SU-DHL-6 (cell line): ENCODE measurements around the gene WDR35.
"Not testable (repeated sequence)": the region's sequence is repeated elsewhere in the genome, so short reads cannot be mapped to it uniquely, and the experiment has no call there.

Experiments
- H2AFZ ChIP-seq: fragments of 200-600 bp; sonication (generic); 2 replicates; pipeline ENCODE4 v1.6.1; 2014; ENCODE audit warnings: low read depth, mild to moderate bottlenecking, moderate library complexity, mixed read lengths, antibody characterized with exemption, low read length; ENCODE audit not compliant: severe bottlenecking
- H3F3A ChIP-seq: fragments of 200-600 bp; shearing (Covaris generic); 2 replicates; pipeline ENCODE4 v1.6.0; 2016; ENCODE audit warnings: antibody characterized with exemption, mild to moderate bottlenecking; ENCODE audit not compliant: insufficient read depth
- H3K27ac ChIP-seq: fragments of 200-600 bp; sonication (generic); 2 replicates; pipeline ENCODE4 v1.5.1; 2016; ENCODE audit warnings: low read depth, mild to moderate bottlenecking, low read length, moderate library complexity, mixed read lengths
- H3K27me3 ChIP-seq: fragments of 200-600 bp; sonication (generic), shearing (Covaris generic); 2 replicates; pipeline ENCODE4 v1.6.0; 2014; ENCODE audit warnings: mild to moderate bottlenecking, low read length
- H3K36me3 ChIP-seq: fragments of 200-600 bp; sonication (generic); 2 replicates; pipeline ENCODE4 v1.6.1; 2014; ENCODE audit warnings: mild to moderate bottlenecking, low read length, mixed read lengths
- H3K4me2 ChIP-seq: fragments of 300-600, 200-600 bp; shearing (Covaris generic), sonication (generic); 2 replicates; pipeline ENCODE4 v1.6.0; 2014; ENCODE audit warnings: low read length, low read depth, mild to moderate bottlenecking; ENCODE audit not compliant: poor library complexity, severe bottlenecking
- H3K4me3 ChIP-seq: fragments of 200-600 bp; sonication (generic); 2 replicates; pipeline ENCODE4 v1.5.1; 2014; ENCODE audit warnings: antibody characterized with exemption, low read length, mild to moderate bottlenecking, mixed read lengths; ENCODE audit not compliant: insufficient read depth, poor library complexity, severe bottlenecking
- H3K79me2 ChIP-seq: fragments of 200-600 bp; sonication (generic); 2 replicates; pipeline ENCODE4 v1.6.1; 2014; ENCODE audit warnings: mild to moderate bottlenecking, low read length, moderate library complexity; ENCODE audit not compliant: insufficient read depth
- H3K9ac ChIP-seq: fragments of 200-600 bp; sonication (generic); 2 replicates; pipeline ENCODE4 v1.7.0; 2014; ENCODE audit warnings: mild to moderate bottlenecking, low read length
- H3K9me2 ChIP-seq: fragments of 200-600 bp; sonication (generic); replicated peaks from 2 replicates; pipeline ENCODE4 v1.6.1; 2014; ENCODE audit warnings: low read length; ENCODE audit not compliant: insufficient read depth
- H3K9me3 ChIP-seq: fragments of 200-600 bp; sonication (generic); 2 replicates; pipeline ENCODE4 v1.6.1; 2014; ENCODE audit warnings: low read length, mixed read lengths; ENCODE audit not compliant: insufficient read depth
- H4K20me1 ChIP-seq: fragments of 200-600 bp; sonication (generic); 2 replicates; pipeline ENCODE4 v1.6.1; 2014; ENCODE audit warnings: low read depth, mild to moderate bottlenecking, antibody characterized with exemption, low read length, moderate library complexity, mixed read lengths
- CTCF ChIP-seq: fragments of 200-600 bp; sonication (generic); IDR thresholded peaks from one replicate; pipeline ENCODE4 v1.5.1; 2017; ENCODE audit warnings: antibody characterized with exemption, mild to moderate bottlenecking, low read length, moderate library complexity; ENCODE audit not compliant: insufficient read depth, poor library complexity, severe bottlenecking
- EZH2phosphoT487 ChIP-seq: fragments of 200-600 bp; sonication (generic), shearing (Covaris generic); conservative IDR thresholded peaks from 2 replicates; pipeline ENCODE4 v1.6.1; 2018; ENCODE audit warnings: mild to moderate bottlenecking, antibody characterized with exemption, low read length, moderate library complexity, mixed read lengths

The WDR35 gene

GRCh38 chr2:19895535-19895934, 94.4 kb downstream of the WDR35 start:
- H4K20me1 ChIP-seq, result peaks cover 4% of the 10 kb centered on the region
- H3F3A ChIP-seq, result 0 out of 2 replicates have a peak, but pooled peaks cover 6% of the 10 kb centered on the region
- peaks cover 44% of the 10 kb centered on the region for H3K79me2 ChIP-seq
- H3K9me3 ChIP-seq, result no peaks in the 10 kb centered on the region
- no peak overlapping the region for H3K9ac ChIP-seq
- H3K9me2 ChIP-seq, result no peaks in the 10 kb centered on the region
- no peaks in the 10 kb centered on the region for H3K27me3 ChIP-seq
- TF ChIP-seq CTCF (no peak), EZH2phosphoT487 (no peak)
- no peak overlapping the region for H3K27ac ChIP-seq
- no peak overlapping the region for H3K4me3 ChIP-seq
- peaks cover 7% of the 10 kb centered on the region; the same call in 1 of the 2 replicates for H3K36me3 ChIP-seq
- H2AFZ ChIP-seq, result no peak overlapping the region
- H3K4me2 ChIP-seq, result no peak overlapping the region

DNA sequence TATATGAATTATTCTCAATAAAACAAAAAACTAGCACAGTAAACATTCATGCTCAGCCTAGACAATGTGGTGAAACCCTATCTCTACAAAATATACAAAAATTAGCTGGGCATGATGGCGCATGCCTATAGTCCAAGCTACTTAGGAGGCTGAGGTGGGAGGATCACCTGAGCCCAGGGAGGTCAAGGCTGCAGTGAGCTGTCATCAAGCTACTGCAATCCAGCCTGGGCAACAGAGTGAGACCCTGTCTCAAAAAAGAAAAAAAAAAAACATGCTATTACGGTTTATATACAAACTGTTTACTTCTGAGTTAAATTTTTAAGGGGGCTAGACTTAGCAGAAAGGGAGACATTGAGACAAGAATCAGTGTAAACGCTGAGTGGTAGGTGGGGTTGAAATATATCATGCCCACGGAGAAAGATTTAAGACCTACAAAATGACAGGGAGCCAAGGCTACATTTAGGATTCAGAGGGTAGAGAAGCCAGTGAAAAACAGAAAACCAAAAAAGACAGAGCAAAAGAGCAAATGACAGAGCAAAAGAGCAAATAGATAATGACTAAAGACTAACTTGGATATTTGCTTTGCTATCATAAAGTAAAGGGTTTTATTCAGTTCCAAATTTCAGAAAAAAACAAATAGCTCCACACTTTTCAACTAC, 95.6 kb downstream of the WDR35 start:
- no peak overlapping the region for H3K4me2 ChIP-seq

DNA sequence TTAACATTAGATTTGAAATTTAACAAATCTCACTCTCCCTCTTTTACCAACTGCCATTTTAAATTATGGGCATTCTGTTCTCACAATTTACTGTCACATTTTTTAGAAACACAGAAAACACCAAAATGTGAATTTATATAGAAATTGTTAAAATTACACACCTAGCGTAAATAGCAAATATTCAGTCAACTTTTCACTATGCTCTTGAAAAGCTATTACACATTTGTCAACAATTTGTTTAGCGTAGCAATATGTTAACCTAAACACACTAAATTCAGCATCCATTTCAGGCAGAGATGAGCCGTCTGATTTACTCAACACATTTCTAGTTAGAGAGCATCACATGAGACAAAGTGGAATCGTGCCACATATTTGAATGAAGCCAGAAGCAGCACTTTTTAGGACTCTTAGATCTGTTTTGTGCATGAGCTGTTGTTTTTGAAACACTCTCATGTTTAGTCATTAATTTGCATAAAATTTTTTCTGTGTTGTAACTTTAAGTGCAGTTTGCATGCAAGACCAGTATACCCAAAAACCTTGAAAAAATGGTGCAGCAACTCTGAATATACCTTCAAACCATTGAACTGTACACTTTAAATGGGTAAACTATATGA, 96.3 kb downstream of the WDR35 start:
- peaks cover 4% of the 10 kb centered on the region for H4K20me1 ChIP-seq
- peaks cover 7% of the 10 kb centered on the region; the same call in 1 of the 2 replicates for H3K36me3 ChIP-seq
- H3F3A ChIP-seq, result 0 out of 2 replicates have a peak, but pooled peaks cover 6% of the 10 kb centered on the region
- H3K9me2 ChIP-seq, result no peaks in the 10 kb centered on the region
- no peak for TF ChIP-seq EZH2phosphoT487
- TF ChIP-seq CTCF, result no peak
- no peaks in the 10 kb centered on the region for H3K27me3 ChIP-seq
- no peak overlapping the region for H3K27ac ChIP-seq
- H3K9me3 ChIP-seq, result no peaks in the 10 kb centered on the region
- no peak overlapping the region for H3K4me3 ChIP-seq
- peaks cover 29% of the 10 kb centered on the region for H3K79me2 ChIP-seq
- H3K4me2 ChIP-seq, result no peak overlapping the region
- no peak overlapping the region for H3K9ac ChIP-seq
- H2AFZ ChIP-seq, result no peak overlapping the region

More for the DNA sequence above, 95.6 kb downstream of the WDR35 start:
- Histone ChIP-seq H3K9me2 (no peaks in the 10 kb centered on the region), H3K79me2 (peaks cover 34% of the 10 kb centered on the region), H3K4me3 (no peak overlapping the region), H4K20me1 (peaks cover 4% of the 10 kb centered on the region), H3K27me3 (no peaks in the 10 kb centered on the region), H3K36me3 (peaks cover 7% of the 10 kb centered on the region; the same call in 1 of the 2 replicates), H2AFZ (no peak overlapping the region), H3K9ac (no peak overlapping the region), H3K9me3 (no peaks in the 10 kb centered on the region), H3F3A (0 out of 2 replicates have a peak, but pooled peaks cover 6% of the 10 kb centered on the region), H3K27ac (no peak overlapping the region)
- TF ChIP-seq CTCF (no peak), EZH2phosphoT487 (no peak)

GRCh38 chr2:19891971-19892370, 97.9 kb downstream of the WDR35 start:
- H3K9me3 ChIP-seq, H3K27me3 ChIP-seq, H4K20me1 ChIP-seq, H3F3A ChIP-seq, H2AFZ ChIP-seq, H3K27ac ChIP-seq, H3K4me2 ChIP-seq, H3K9ac ChIP-seq, H3K9me2 ChIP-seq, H3K36me3 ChIP-seq, H3K4me3 ChIP-seq: not testable (repeated sequence)
- peaks cover 16% of the 10 kb centered on the region; the same call in 1 of the 2 replicates for H3K79me2 ChIP-seq
